Gastroesophageal sphincter (tissue), 4 donors: ENCODE results near the gene CLN6. TPM values are rescaled to one million over a fixed set of nuclear protein-coding genes. Genes with fewer than 3 reads are reported as not detected.
A peak's percentile ranks its signal among the peaks of the same experiment; 100 is the strongest.

Source experiments
- ATAC-seq: fragments of 150-250 bp; one replicate; pipeline ENCODE4 v1.9.1; 2016; ENCODE audit warnings: mild to moderate bottlenecking, moderate library complexity
- H3K27ac ChIP-seq, 4 donors: fragments of 200-600 bp; sonication (generic) in 3 of 4; 1 replicate in 3 of 4; 2 replicates in 1 of 4; pipeline ENCODE4 v1.5.1; 2016 to 2019
- H3K27me3 ChIP-seq: fragments of 200-600 bp; sonication (generic); one replicate; pipeline ENCODE4 v1.5.1; 2019
- H3K36me3 ChIP-seq, 2 donors: fragments of 200-600 bp; sonication (generic); one replicate each; pipeline ENCODE4 v1.5.1; 2019; ENCODE audit warnings: control low read depth in 1 of 2
- H3K4me1 ChIP-seq, 3 donors: fragments of 200-600 bp; sonication (generic); 1 replicate in 2 of 3; 2 replicates in 1 of 3; pipeline ENCODE4 v1.5.1; 2016 to 2019; ENCODE audit warnings: control low read depth in 2 of 3
- H3K4me3 ChIP-seq, 2 donors: fragments of 200-600 bp; sonication (generic); one replicate each; pipeline ENCODE4 v1.5.1; 2019; ENCODE audit warnings: mild to moderate bottlenecking in 1 of 2, moderate library complexity in 1 of 2
- H3K9me3 ChIP-seq, 3 donors: fragments of 200-600 bp; sonication (generic); one replicate each; pipeline ENCODE4 v1.5.1; 2017 to 2019; ENCODE audit warnings: control low read depth in 2 of 3
- CTCF ChIP-seq, 4 experiments: fragments of 200-600 bp in 2 of 4; fragments of 450-650 bp in 2 of 4; sonication (generic) in 1 of 4; IDR thresholded peaks; one replicate each; pipeline ENCODE4 v1.5.1; 2017 to 2019; ENCODE audit warnings: antibody characterized with exemption in 4 of 4, mild to moderate bottlenecking in 2 of 4, moderate library complexity in 2 of 4
- EP300 ChIP-seq: sonication (generic); formaldehyde crosslinking; IDR thresholded peaks from one replicate; pipeline ENCODE4 v1.6.1; 2017; ENCODE audit warnings: antibody characterized with exemption, mild to moderate bottlenecking
- POLR2A ChIP-seq, 2 donors: fragments of 450-650 bp; IDR thresholded peaks; one replicate each; pipeline ENCODE4 v1.6.1; 2017; ENCODE audit warnings: antibody characterized with exemption in 2 of 2, mild to moderate bottlenecking in 2 of 2, moderate library complexity in 1 of 2
- POLR2AphosphoS5 ChIP-seq: sonication (generic); formaldehyde crosslinking; IDR thresholded peaks from one replicate; pipeline ENCODE4 v1.6.1; 2017; ENCODE audit warnings: antibody characterized with exemption
- WGBS, 2 donors: methylation state at CpG; one replicate each; pipeline ENCODE4 v1.1.5; 2018; ENCODE audit warnings: low coverage in 1 of 2; 5-methylcytosine and 5-hydroxymethylcytosine counted together
- total RNA-seq, 4 donors: library from RNA; depleted of rRNA; stranded (reverse); fragments of >200 nt; gene quantifications; one replicate each; pipeline ENCODE4 v1.1.0, GENCODE V29; 2016

Gene CLN6
- total RNA-seq, 4 donors from 2014 or later, result 6.1 to 14.9 (median 13.3) TPM

GRCh38 chr15:68201153-68201878 is 28.2 kb downstream of the CLN6 start:
- peaks cover 0 to 55% (median 34%) of the 10 kb centered on the region in 3 donors for H3K4me1 ChIP-seq
- 61 to 80% methylated on average over 3 to 4 of the region's 7 CpGs for WGBS, 2 donors
- H3K36me3 ChIP-seq, result peaks cover 0 to 3% of the 10 kb centered on the region in 2 donors
- H3K27ac ChIP-seq, result peak overlapping the region in 2 of 4 donors; percentile 52 to 70
- no peak overlapping the region for H3K4me3 ChIP-seq
- ATAC-seq, result no peak
- no peaks in the 10 kb centered on the region for H3K27me3 ChIP-seq
- H3K9me3 ChIP-seq, result no peaks in the 10 kb centered on the region
- TF ChIP-seq POLR2AphosphoS5, result no peak
- TF ChIP-seq EP300, result no peak
- no peak for TF ChIP-seq CTCF (IDR thresholded peaks at IDR 0.05)
- TF ChIP-seq POLR2A (IDR thresholded peaks at IDR 0.05), result no peak

DNA sequence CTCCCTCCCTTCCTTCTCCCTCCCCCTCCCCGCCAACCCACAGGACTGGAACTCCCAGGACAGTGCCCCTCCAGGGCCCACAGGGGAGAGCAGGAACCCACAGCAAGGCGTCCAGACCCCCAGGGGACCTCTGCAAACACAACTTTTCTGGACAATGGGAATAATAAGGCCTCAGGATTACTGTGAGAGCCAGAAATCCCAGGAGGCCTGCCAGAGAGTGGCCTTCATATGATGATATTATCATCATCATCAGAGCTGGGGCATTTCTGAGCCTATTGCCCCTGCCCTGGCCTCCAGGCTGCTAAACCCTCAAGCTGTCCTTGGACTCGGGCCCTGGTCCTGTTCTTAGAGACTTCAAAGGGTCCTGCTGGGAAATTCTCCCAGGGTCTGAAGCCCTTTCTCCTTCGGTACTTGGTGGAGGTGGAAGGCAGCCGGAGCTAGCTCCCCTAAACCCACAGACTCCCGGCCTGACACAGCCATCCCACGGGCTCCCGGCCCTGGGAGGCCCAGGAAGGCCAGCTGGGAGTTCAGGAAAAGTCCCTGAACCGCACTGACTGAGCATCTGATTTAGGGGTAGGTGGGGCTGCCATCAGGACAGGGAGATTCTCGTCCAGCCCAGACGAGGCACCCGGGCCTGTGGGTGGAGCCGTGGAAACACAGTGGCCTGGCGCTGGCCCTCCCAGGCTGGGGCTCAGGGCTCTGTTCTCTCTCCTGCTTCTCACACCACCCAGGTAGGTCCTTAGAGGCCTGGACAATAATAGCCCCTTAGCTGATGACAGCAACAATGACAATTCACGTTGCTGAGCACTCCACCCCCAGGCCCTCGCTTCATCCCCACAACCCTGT is 29.3 kb downstream of the CLN6 start:
- H3K4me1 ChIP-seq, result peaks cover 0 to 49% (median 26%) of the 10 kb centered on the region in 3 donors
- no peaks in the 10 kb centered on the region for H3K27me3 ChIP-seq
- 20% methylated on average over 1 of the region's 16 CpGs; no CpG with 5 or more reads in 1 of the 2 donors for WGBS, 2 donors
- H3K36me3 ChIP-seq, result peaks cover 0 to 3% of the 10 kb centered on the region in 2 donors
- ATAC-seq, result peak; percentile 35
- no peak for TF ChIP-seq POLR2A (IDR thresholded peaks at IDR 0.05)
- TF ChIP-seq EP300, result no peak
- no peak for TF ChIP-seq CTCF (IDR thresholded peaks at IDR 0.05)
- no peak for TF ChIP-seq POLR2AphosphoS5
- no peaks in the 10 kb centered on the region for H3K9me3 ChIP-seq
- H3K4me3 ChIP-seq, result no peak overlapping the region
- H3K27ac ChIP-seq, result peak overlapping the region in 3 of 4 donors; percentile 45 to 70 (median 52)

GRCh38 chr15:68199340-68199739 is 30.2 kb downstream of the CLN6 start:
- Histone ChIP-seq H3K36me3 (peaks cover 0 to 3% of the 10 kb centered on the region in 2 donors), H3K4me1 (peaks cover 0 to 49% (median 23%) of the 10 kb centered on the region in 3 donors), H3K9me3 (no peaks in the 10 kb centered on the region), H3K27ac (peak overlapping the region in 2 of 4 donors; percentile 20 to 70), H3K4me3 (no peak overlapping the region), H3K27me3 (no peaks in the 10 kb centered on the region)
- no peak for TF ChIP-seq POLR2A (IDR thresholded peaks at IDR 0.05)
- TF ChIP-seq CTCF (IDR thresholded peaks at IDR 0.05), result no peak
- no peak for TF ChIP-seq EP300
- no peak for TF ChIP-seq POLR2AphosphoS5
- no peak for ATAC-seq
- WGBS, 2 donors, result 70 to 72% methylated on average over 9 to 10 of the region's 11 CpGs

GRCh38 chr15:68197661-68198437 is 31.7 kb downstream of the CLN6 start:
- H3K27me3 ChIP-seq, result no peaks in the 10 kb centered on the region
- TF ChIP-seq CTCF (IDR thresholded peaks at IDR 0.05), result no peak
- no peak for TF ChIP-seq POLR2A (IDR thresholded peaks at IDR 0.05)
- no peak for TF ChIP-seq EP300
- TF ChIP-seq POLR2AphosphoS5, result no peak
- WGBS, 2 donors, result 85 to 100% methylated on average over 1 to 2 of the region's 11 CpGs
- peak overlapping the region in 2 of 4 donors; percentile 3 to 72 for H3K27ac ChIP-seq
- H3K4me1 ChIP-seq, result peaks cover 0 to 45% (median 15%) of the 10 kb centered on the region in 3 donors
- no peak for ATAC-seq
- no peak overlapping the region for H3K4me3 ChIP-seq
- no peaks in the 10 kb centered on the region for H3K9me3 ChIP-seq
- peaks cover 0 to 14% of the 10 kb centered on the region in 2 donors for H3K36me3 ChIP-seq
